GM19438 (cell line): Measurements from ENCODE around the gene RUNX3.

ENCODE experiments used
- ATAC-seq: cut with Tn5 transposase; IDR thresholded peaks from one replicate; pipeline ENCODE4 v1.9.1; 2021; ENCODE audit warnings: low read depth; ENCODE audit not compliant: unreplicated experiment

RUNX3 gene

GRCh38 chr1:24849672-24850295 is 80.3 kb downstream of the RUNX3 start:
- ATAC-seq = no peak
